IMR-90 (cell line): ENCODE results near the gene MSI1. TPM values are rescaled to one million over a fixed set of nuclear protein-coding genes. Genes with fewer than 3 reads are reported as not detected.
A peak's percentile ranks its signal among the peaks of the same experiment; 100 is the strongest.

Source experiments
- ATAC-seq: fragments of 200-7000 bp; cut with Tn5 transposase; 2 replicates; pipeline ENCODE4 v1.9.1; 2020; ENCODE audit warnings: low read depth, mild to moderate bottlenecking, moderate library complexity
- BruUV-seq: library from RNA; stranded (reverse); fragments of 400-500 nt; replicated peaks from 2 replicates; lab custom pipeline; 2021; lab: Mats Ljungman, UMichigan
- CTCF ChIA-PET: fragments of 300-600 bp; formaldehyde crosslinking; extraction: SDS; loops from one replicate; lab custom pipeline; 2021; ENCODE audit warnings: antibody characterized with exemption; lab: Yijun Ruan, JAX
- POLR2A ChIA-PET: fragments of 300-600 bp; sonication (Branson Sonifier 250); formaldehyde crosslinking; loops from one replicate; lab custom pipeline; 2022; ENCODE audit warnings: antibody characterized with exemption; ENCODE audit not compliant: unreplicated experiment; lab: Charles Lee
- DNase-seq: peaks from one replicate; pipeline ENCODE4 v3.0.0; 2013
- H2AFZ ChIP-seq: replicated peaks from 2 replicates; pipeline ENCODE3; 2013; ENCODE audit warnings: low read length, mild to moderate bottlenecking; ENCODE audit not compliant: poor library complexity
- H2AK5ac ChIP-seq: 2 replicates; pipeline ENCODE4 v1.6.1; 2013; ENCODE audit warnings: low read depth, low read length, inconsistent platforms
- H2AK9ac ChIP-seq: replicated peaks from 2 replicates; pipeline ENCODE3; 2013; ENCODE audit warnings: mild to moderate bottlenecking, low read depth, low read length, moderate library complexity; ENCODE audit not compliant: poor library complexity
- H2BK120ac ChIP-seq: 2 replicates; pipeline ENCODE4 v1.6.1; 2013; ENCODE audit warnings: low read depth, low read length, inconsistent platforms
- H2BK15ac ChIP-seq: 3 replicates; pipeline ENCODE4 v1.6.1; 2013; ENCODE audit warnings: low read depth, low read length, inconsistent platforms
- H2BK20ac ChIP-seq: 2 replicates; pipeline ENCODE4 v1.6.1; 2013; ENCODE audit warnings: low read depth, mild to moderate bottlenecking, inconsistent platforms, low read length, moderate library complexity
- H2BK5ac ChIP-seq: 2 replicates; pipeline ENCODE4 v1.6.1; 2013; ENCODE audit warnings: mild to moderate bottlenecking, low read depth, low read length, inconsistent platforms; ENCODE audit not compliant: poor library complexity, severe bottlenecking
- H3K14ac ChIP-seq: replicated peaks from 2 replicates; pipeline ENCODE4 v1.6.1; 2013; ENCODE audit warnings: low read depth, low read length, inconsistent platforms
- H3K18ac ChIP-seq: 2 replicates; pipeline ENCODE4 v1.6.1; 2013; ENCODE audit warnings: low read depth, low read length, control low read depth
- H3K23ac ChIP-seq: 2 replicates; pipeline ENCODE4 v1.6.1; 2013; ENCODE audit warnings: low read depth, low read length, inconsistent platforms
- H3K27ac ChIP-seq: 2 replicates; pipeline ENCODE4 v1.5.1; 2013; ENCODE audit warnings: mild to moderate bottlenecking, control low read depth, low read length; ENCODE audit not compliant: insufficient read depth
- H3K27me3 ChIP-seq: 2 replicates; pipeline ENCODE4 v1.6.1; 2013; ENCODE audit warnings: low read length; ENCODE audit not compliant: control insufficient read depth, insufficient read depth
- H3K36me3 ChIP-seq: 2 replicates; pipeline ENCODE4 v1.6.1; 2013; ENCODE audit warnings: low read length, mixed read lengths; ENCODE audit not compliant: control insufficient read depth, insufficient read depth
- H3K4ac ChIP-seq: 2 replicates; pipeline ENCODE4 v1.6.1; 2013; ENCODE audit warnings: low read depth, low read length, inconsistent platforms
- H3K4me1 ChIP-seq: 2 replicates; pipeline ENCODE4 v1.6.1; 2013; ENCODE audit warnings: low read length, mixed read lengths; ENCODE audit not compliant: control insufficient read depth, insufficient read depth
- H3K4me2 ChIP-seq: 2 replicates; pipeline ENCODE4 v1.6.1; 2013; ENCODE audit warnings: low read depth, mild to moderate bottlenecking, control low read depth, low read length, moderate library complexity
- H3K4me3 ChIP-seq: 2 replicates; pipeline ENCODE4 v1.5.1; 2013; ENCODE audit warnings: low read depth, mild to moderate bottlenecking, control low read depth, low read length, moderate library complexity; ENCODE audit not compliant: insufficient read depth
- H3K56ac ChIP-seq: 2 replicates; pipeline ENCODE4 v1.6.1; 2013; ENCODE audit warnings: low read length, inconsistent platforms; ENCODE audit not compliant: insufficient read depth; ENCODE audit errors: extremely low read depth
- H3K79me1 ChIP-seq, 2 experiments: 2 replicates each; pipeline ENCODE4 v1.6.1; 2013; ENCODE audit warnings: low read length in 2 of 2, inconsistent platforms in 1 of 2, low read depth in 1 of 2
- H3K9ac ChIP-seq: 2 replicates; pipeline ENCODE4 v1.6.1; 2013; ENCODE audit warnings: low read depth, low read length, control low read depth
- H3K9me1 ChIP-seq: 2 replicates; pipeline ENCODE4 v1.6.1; 2013; ENCODE audit warnings: low read length, inconsistent platforms; ENCODE audit not compliant: insufficient read depth
- H3K9me3 ChIP-seq: 2 replicates; pipeline ENCODE4 v1.6.1; 2013; ENCODE audit warnings: low read length; ENCODE audit not compliant: control insufficient read depth, insufficient read depth
- H4K20me1 ChIP-seq: 2 replicates; pipeline ENCODE4 v1.6.1; 2013; ENCODE audit warnings: low read length, inconsistent platforms; ENCODE audit not compliant: insufficient read depth
- H4K5ac ChIP-seq: 2 replicates; pipeline ENCODE4 v1.6.1; 2013; ENCODE audit warnings: mild to moderate bottlenecking, low read depth, low read length, control low read depth
- H4K8ac ChIP-seq, 2 experiments: 2 replicates each; pipeline ENCODE4 v1.6.1; 2013; ENCODE audit warnings: low read depth in 2 of 2, low read length in 2 of 2, control low read depth in 1 of 2, inconsistent platforms in 1 of 2
- H4K91ac ChIP-seq: 2 replicates; pipeline ENCODE4 v1.6.1; 2013; ENCODE audit warnings: low read depth, low read length, inconsistent platforms; ENCODE audit not compliant: insufficient read depth
- BHLHE40 ChIP-seq: fragments of 150-350 bp; IDR thresholded peaks from 2 replicates; pipeline ENCODE4 v1.6.1; 2016; ENCODE audit warnings: mild to moderate bottlenecking, low read depth, low read length
- CEBPB ChIP-seq: IDR thresholded peaks from 2 replicates; pipeline ENCODE4 v1.6.1; 2012; ENCODE audit warnings: low read depth, low read length, improper control_type of control experiment
- CHD1 ChIP-seq: IDR thresholded peaks from 2 replicates; pipeline ENCODE4 v1.6.1; 2012; ENCODE audit warnings: low read depth, low read length, improper control_type of control experiment
- CTCF ChIP-seq: conservative IDR thresholded peaks from 2 replicates; pipeline ENCODE4 v1.5.1; 2012; ENCODE audit warnings: mild to moderate bottlenecking, low read depth, low read length, improper control_type of control experiment
- ELK1 ChIP-seq: fragments of 150-350 bp; IDR thresholded peaks from 2 replicates; pipeline ENCODE4 v1.6.1; 2016; ENCODE audit warnings: low read depth, mild to moderate bottlenecking, low read length, moderate library complexity, borderline replicate concordance
- FOS ChIP-seq: fragments of 150-350 bp; IDR thresholded peaks from 2 replicates; pipeline ENCODE4 v1.6.1; 2016; ENCODE audit warnings: low read depth, low read length
- MAZ ChIP-seq: IDR thresholded peaks from 2 replicates; pipeline ENCODE4 v1.6.1; 2012; ENCODE audit warnings: low read depth, mild to moderate bottlenecking, low read length, improper control_type of control experiment, moderate library complexity, borderline replicate concordance
- POLR2A ChIP-seq: IDR thresholded peaks from 2 replicates; pipeline ENCODE4 v1.6.1; 2012; ENCODE audit warnings: mild to moderate bottlenecking, low read depth, low read length
- RAD21 ChIP-seq: IDR thresholded peaks from 2 replicates; pipeline ENCODE4 v1.6.1; 2012; ENCODE audit warnings: low read length, improper control_type of control experiment
- RFX5 ChIP-seq: IDR thresholded peaks from 2 replicates; pipeline ENCODE4 v1.8.0; 2012; ENCODE audit warnings: low read depth, mild to moderate bottlenecking, low read length, moderate library complexity
- SMC3 ChIP-seq: fragments of 150-350 bp; IDR thresholded peaks from 2 replicates; pipeline ENCODE4 v1.6.1; 2016; ENCODE audit warnings: low read depth, mild to moderate bottlenecking, antibody characterized with exemption, low read length, moderate library complexity
- WGBS, 2 experiments: methylation state at CpG; one replicate each; pipeline versions ENCODE4 v1.1.5 to v1.1.7; 2013; ENCODE audit warnings: missing lambda C conversion rate in 2 of 2; ENCODE audit not compliant: insufficient read length in 1 of 2; ENCODE audit errors: extremely low coverage in 2 of 2; 5-methylcytosine and 5-hydroxymethylcytosine counted together
- dilution Hi-C: fragments of 300-500 bp; cut with HindIII; formaldehyde crosslinking; loops from one replicate; pipeline ENCODE4 v1.14.3; 2018; ENCODE audit warnings: low sequenced_read_pairs; ENCODE audit not compliant: unreplicated experiment
- in situ Hi-C: fragments of 300-500 bp; cut with MboI; formaldehyde crosslinking; loops from 3 replicates; pipeline ENCODE4 v1.14.3; 2019; ENCODE audit warnings: low sequenced_read_pairs, inconsistent platforms, mixed read lengths
- intact Hi-C: fragments of 100-400 bp; cut with micrococcal nuclease; formaldehyde crosslinking; loops from 2 replicates; pipeline ENCODE4 v1.10.0; 2022
- polyA plus RNA-seq, 3 experiments: library from polyadenylated mRNA; depleted of rRNA; stranded (reverse); fragments of >200 nt; gene quantifications; 2 replicates each; pipeline ENCODE4 v1.2.3, GENCODE V29; 2012; ENCODE audit warnings: low replicate concordance in 1 of 3
- total RNA-seq: library from RNA; depleted of rRNA; stranded (reverse); fragments of >200 nt; gene quantifications from 2 replicates; pipeline ENCODE4 v1.2.3, GENCODE V29; 2012

Gene MSI1
- total and polyA plus RNA-seq, 2 of the 4 experiments (the other 2 are of a cell fraction) = not detected

GRCh38 chr12:120301962-120302815 lies 66.8 kb downstream of the MSI1 start, which contains the start of gene SIRT4:
TSS of gene SIRT4 (plus strand) at chr12:120302321. CDS start at chr12:120303562, 1,241 bp downstream.
- Histone ChIP-seq H2BK120ac (peak within 1 kb of the TSS; percentile 98), H3K23ac (peak within 1 kb of the TSS; percentile 78; the same call in 1 of the 2 replicates), H3K4ac (peak within 1 kb of the TSS; percentile 92), H3K9ac (peak within 1 kb of the TSS; percentile 69), H3K9me3 (no peaks in the 10 kb centered on the region), H3K4me2 (peak within 1 kb of the TSS; percentile 76), H3K27me3 (no peaks in the 10 kb centered on the region), H3K27ac (peak within 1 kb of the TSS; percentile 53), H4K8ac (peak within 1 kb of the TSS in 1 of 2 experiments; percentile 97; a peak in 2 of 4 replicates), H2BK20ac (peak within 1 kb of the TSS; percentile 96), H4K20me1 (no peaks in the 10 kb centered on the region), H4K5ac (0 out of 2 replicates have a peak within 1 kb of the TSS, but pooled peaks have one; percentile 62), H3K9me1 (no peaks in the 10 kb centered on the region), H3K18ac (peak within 1 kb of the TSS; percentile 86), H3K4me1 (no peaks in the 10 kb centered on the region; the same call in 1 of the 2 replicates), H2BK5ac (peak within 1 kb of the TSS; percentile 83), H3K36me3 (no peaks in the 10 kb centered on the region), H4K91ac (peak within 1 kb of the TSS; percentile 88; the same call in 1 of the 2 replicates), H3K56ac (peak within 1 kb of the TSS; percentile 97; the same call in 1 of the 2 replicates), H3K14ac (peak within 1 kb of the TSS; percentile 88), H3K4me3 (peak within 1 kb of the TSS; percentile 61), H2BK15ac (peak within 1 kb of the TSS; percentile 91; the same call in 2 of the 3 replicates), H2AK5ac (no peak within 1 kb of the TSS), H2AK9ac (peak within 1 kb of the TSS; percentile 82), H2AFZ (peak within 1 kb of the TSS; percentile 97), H3K79me1 (no peaks in the 10 kb centered on the region)
- no TSS peak for BruUV-seq
- TF ChIP-seq CEBPB = peak; percentile 25; the same call in 1 of the 2 replicates
- no peak; the same call in 1 of the 2 replicates for TF ChIP-seq CHD1
- TF ChIP-seq ELK1 = no peak
- TF ChIP-seq CTCF = peak; percentile 94
- TF ChIP-seq FOS = 0 out of 2 replicates have a peak, but pooled peaks have one; percentile 11
- TF ChIP-seq POLR2A = no peak
- TF ChIP-seq RFX5 = no peak
- peak; percentile 25; the same call in 1 of the 2 replicates for TF ChIP-seq SMC3
- peak; percentile 24 for TF ChIP-seq RAD21
- peak; percentile 93 for TF ChIP-seq BHLHE40
- peak; percentile 47; the same call in 1 of the 2 replicates for TF ChIP-seq MAZ
- intact Hi-C loops = loop anchor here (1.0 kb wide), 1 partner anchor 15 kb away; no protein-coding TSS in a partner anchor
- DNase-seq (peak; percentile 94), ATAC-seq (peak; percentile 99)
- ChIA-PET POLR2A (interaction anchor here (1.4 kb wide), 1 partner anchor 10 kb away, joined by 28 read pairs; the partner anchor contains the start of genes RNU4-1 and RNU4-2), CTCF (interaction anchor here (0.6 to 1.4 kb wide), 10 partner anchors 9 to 637 kb away, joined by 3 to 11 read pairs (median 4); partner anchors contain the start of genes RNU4-1 and RNU4-2)
- dilution Hi-C loops = no loop called here
- in situ Hi-C loops = no loop called here
- 0% methylated on average over 3 of the region's 31 CpGs; no CpG with 5 or more reads in 1 of the 2 experiments for WGBS, 2 experiments
